ENCODE results near the gene PRKG1.

The PRKG1 gene

DNA sequence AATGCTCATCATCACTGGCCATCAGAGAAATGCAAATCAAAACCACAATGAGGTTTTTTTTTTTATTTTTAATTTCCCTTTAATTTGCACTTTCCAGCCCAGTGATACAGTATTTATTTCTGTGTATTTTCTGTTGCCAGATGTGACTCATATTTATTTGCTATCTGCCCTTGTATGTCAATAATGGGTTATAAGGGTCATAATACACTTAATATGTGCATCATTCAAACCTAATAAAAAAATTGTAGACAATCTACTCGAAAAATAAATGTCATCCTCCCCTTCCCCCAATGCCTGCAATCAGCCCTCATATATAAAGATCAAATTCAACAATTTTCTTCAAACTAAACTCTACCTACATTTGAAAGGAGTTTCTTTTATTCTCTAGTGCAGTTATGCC, 470.6 kb downstream of the PRKG1 start:
- H3K36me3 ChIP-seq (ENCODE audit: insufficient read depth, low read length), result no peaks in the 10 kb centered on the region

DNA sequence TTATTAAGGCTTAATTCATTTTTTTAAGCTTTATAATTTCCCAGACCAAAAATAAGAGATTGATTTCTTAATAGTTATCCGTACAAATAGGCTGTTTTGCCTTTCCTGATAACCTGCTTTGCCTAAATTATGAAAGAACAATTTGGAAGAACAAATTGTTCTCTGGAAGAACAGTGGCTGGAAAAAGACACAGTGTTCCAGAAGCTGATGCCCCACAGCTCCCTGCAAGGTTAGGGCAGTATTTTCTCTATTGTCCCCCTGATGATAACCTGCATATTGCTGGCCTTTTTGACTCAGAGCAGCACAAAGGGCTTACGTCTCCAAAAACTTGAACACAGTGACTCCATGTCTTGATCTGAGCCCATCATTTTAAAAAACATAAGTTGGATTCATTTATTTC, 473.7 kb downstream of the PRKG1 start:
- Histone ChIP-seq H2AFZ (ENCODE audit: low read length) (no peak overlapping the region), H4K20me1 (ENCODE audit: insufficient read depth, low read length, poor library complexity, severe bottlenecking) (no peaks in the 10 kb centered on the region), H3K9ac (ENCODE audit: low read depth, low read length, poor library complexity, severe bottlenecking) (no peak overlapping the region), H3K4me3 (ENCODE audit: low read length, poor library complexity, severe bottlenecking) (no peak overlapping the region), H3K36me3 (ENCODE audit: insufficient read depth, low read length) (no peaks in the 10 kb centered on the region), H3K27me3 (ENCODE audit: insufficient read depth, low read length, poor library complexity, severe bottlenecking) (no peaks in the 10 kb centered on the region), H3F3A (ENCODE audit: low read depth) (no peaks in the 10 kb centered on the region), H3K4me1 (ENCODE audit: insufficient read depth, low read length, poor library complexity, severe bottlenecking) (no peaks in the 10 kb centered on the region), H3K4me2 (ENCODE audit: low read depth, low read length, poor library complexity, severe bottlenecking) (no peak overlapping the region), H3K9me3 (ENCODE audit: insufficient read depth, low read depth, low read length) (no peaks in the 10 kb centered on the region), H3K9me2 (replicated peaks; ENCODE audit: low read depth, low read length) (no peaks in the 10 kb centered on the region), H3K79me2 (ENCODE audit: insufficient read depth, low read length) (no peaks in the 10 kb centered on the region)
- no peak for TF ChIP-seq EZH2phosphoT487 (IDR thresholded peaks at IDR 0.05; ENCODE audit: borderline replicate concordance)
- TF ChIP-seq, protein P1, sequence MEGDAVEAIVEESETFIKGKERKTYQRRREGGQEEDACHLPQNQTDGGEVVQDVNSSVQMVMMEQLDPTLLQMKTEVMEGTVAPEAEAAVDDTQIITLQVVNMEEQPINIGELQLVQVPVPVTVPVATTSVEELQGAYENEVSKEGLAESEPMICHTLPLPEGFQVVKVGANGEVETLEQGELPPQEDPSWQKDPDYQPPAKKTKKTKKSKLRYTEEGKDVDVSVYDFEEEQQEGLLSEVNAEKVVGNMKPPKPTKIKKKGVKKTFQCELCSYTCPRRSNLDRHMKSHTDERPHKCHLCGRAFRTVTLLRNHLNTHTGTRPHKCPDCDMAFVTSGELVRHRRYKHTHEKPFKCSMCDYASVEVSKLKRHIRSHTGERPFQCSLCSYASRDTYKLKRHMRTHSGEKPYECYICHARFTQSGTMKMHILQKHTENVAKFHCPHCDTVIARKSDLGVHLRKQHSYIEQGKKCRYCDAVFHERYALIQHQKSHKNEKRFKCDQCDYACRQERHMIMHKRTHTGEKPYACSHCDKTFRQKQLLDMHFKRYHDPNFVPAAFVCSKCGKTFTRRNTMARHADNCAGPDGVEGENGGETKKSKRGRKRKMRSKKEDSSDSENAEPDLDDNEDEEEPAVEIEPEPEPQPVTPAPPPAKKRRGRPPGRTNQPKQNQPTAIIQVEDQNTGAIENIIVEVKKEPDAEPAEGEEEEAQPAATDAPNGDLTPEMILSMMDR (conservative IDR thresholded peaks at IDR 0.05; ENCODE audit: low read length), result no peak

More for the DNA sequence above, 470.6 kb downstream of the PRKG1 start:
- TF ChIP-seq, protein P1 (conservative IDR thresholded peaks at IDR 0.05; ENCODE audit: low read length), result no peak
- no peak for TF ChIP-seq EZH2phosphoT487 (IDR thresholded peaks at IDR 0.05; ENCODE audit: borderline replicate concordance)
- no peaks in the 10 kb centered on the region for H3K4me1 ChIP-seq (ENCODE audit: insufficient read depth, low read length, poor library complexity, severe bottlenecking)
- no peak overlapping the region for H2AFZ ChIP-seq (ENCODE audit: low read length)
- H3K9ac ChIP-seq (ENCODE audit: low read depth, low read length, poor library complexity, severe bottlenecking), result no peak overlapping the region
- H3F3A ChIP-seq (ENCODE audit: low read depth), result no peaks in the 10 kb centered on the region
- H3K9me2 ChIP-seq (replicated peaks; ENCODE audit: low read depth, low read length), result no peaks in the 10 kb centered on the region
- no peaks in the 10 kb centered on the region for H3K79me2 ChIP-seq (ENCODE audit: insufficient read depth, low read length)
- H3K9me3 ChIP-seq (ENCODE audit: insufficient read depth, low read depth, low read length), result no peaks in the 10 kb centered on the region
- no peak overlapping the region for H3K4me2 ChIP-seq (ENCODE audit: low read depth, low read length, poor library complexity, severe bottlenecking)
- H4K20me1 ChIP-seq (ENCODE audit: insufficient read depth, low read length, poor library complexity, severe bottlenecking), result no peaks in the 10 kb centered on the region
- no peaks in the 10 kb centered on the region for H3K27me3 ChIP-seq (ENCODE audit: insufficient read depth, low read length, poor library complexity, severe bottlenecking)
- no peak overlapping the region for H3K4me3 ChIP-seq (ENCODE audit: low read length, poor library complexity, severe bottlenecking)

DNA sequence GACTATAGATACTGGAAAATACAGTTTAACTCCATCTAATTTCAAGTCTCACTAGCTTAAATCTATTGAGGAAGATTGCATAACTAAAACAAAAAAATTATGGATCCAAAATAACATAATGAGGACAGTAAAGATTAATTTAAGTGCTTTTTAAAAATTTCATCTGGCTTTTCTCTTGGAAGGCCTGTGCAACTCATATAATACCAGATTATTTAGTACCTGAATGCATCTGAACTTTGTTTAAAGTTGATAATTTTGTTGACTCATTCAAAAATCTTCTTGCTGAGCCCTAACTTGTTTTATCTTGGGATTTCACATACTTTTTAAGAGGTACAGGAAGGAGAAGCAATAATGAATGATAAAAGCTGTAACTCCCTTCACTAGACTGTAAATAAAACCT, 478.6 kb downstream of the PRKG1 start:
- Histone ChIP-seq H3K79me2 (ENCODE audit: insufficient read depth, low read length) (no peaks in the 10 kb centered on the region), H2AFZ (ENCODE audit: low read length) (no peak overlapping the region), H3K36me3 (ENCODE audit: insufficient read depth, low read length) (no peaks in the 10 kb centered on the region), H3K27me3 (ENCODE audit: insufficient read depth, low read length, poor library complexity, severe bottlenecking) (no peaks in the 10 kb centered on the region), H4K20me1 (ENCODE audit: insufficient read depth, low read length, poor library complexity, severe bottlenecking) (no peaks in the 10 kb centered on the region), H3K4me3 (ENCODE audit: low read length, poor library complexity, severe bottlenecking) (no peak overlapping the region), H3K9me3 (ENCODE audit: insufficient read depth, low read depth, low read length) (no peaks in the 10 kb centered on the region), H3K4me2 (ENCODE audit: low read depth, low read length, poor library complexity, severe bottlenecking) (no peak overlapping the region), H3K9me2 (replicated peaks; ENCODE audit: low read depth, low read length) (no peaks in the 10 kb centered on the region), H3K4me1 (ENCODE audit: insufficient read depth, low read length, poor library complexity, severe bottlenecking) (no peaks in the 10 kb centered on the region), H3K9ac (ENCODE audit: low read depth, low read length, poor library complexity, severe bottlenecking) (no peak overlapping the region), H3F3A (ENCODE audit: low read depth) (no peaks in the 10 kb centered on the region)
- TF ChIP-seq EZH2phosphoT487 (IDR thresholded peaks at IDR 0.05; ENCODE audit: borderline replicate concordance), result no peak
- TF ChIP-seq, protein P1 (conservative IDR thresholded peaks at IDR 0.05; ENCODE audit: low read length), result no peak

Data from Loucy (cell line).